Esophagus squamous epithelium (tissue), 4 donors: ENCODE results near the gene TSPAN9.

ENCODE experiments used
- CTCF ChIP-seq, 6 experiments: fragments of 450-650 bp in 4 of 6; fragments of 200-600 bp in 2 of 6; sonication (generic) in 2 of 6; IDR thresholded peaks; one replicate each; pipeline ENCODE4 v1.5.1; 2016 to 2019; ENCODE audit warnings: antibody characterized with exemption in 6 of 6, mild to moderate bottlenecking in 4 of 6, moderate library complexity in 4 of 6
- POLR2A ChIP-seq, 4 donors: fragments of 450-650 bp; IDR thresholded peaks; one replicate each; pipeline ENCODE4 v1.6.1; 2017; ENCODE audit warnings: antibody characterized with exemption in 4 of 4, mild to moderate bottlenecking in 4 of 4, moderate library complexity in 3 of 4

- TF ChIP-seq CTCF (IDR thresholded peaks at IDR 0.05) = no peak
- no peak for TF ChIP-seq POLR2A (IDR thresholded peaks at IDR 0.05)
Observed at GRCh38 chr12:3124917-3125316, 47.7 kb downstream of the TSPAN9 start.
